CD14-positive monocyte (primary cell): Measurements from ENCODE around the gene AGBL1. TPM values are rescaled to one million over a fixed set of nuclear protein-coding genes. Genes with fewer than 3 reads are reported as not detected.

Source experiments
- DNase-seq, 3 donors: peaks; one replicate each; pipeline ENCODE4 v3.0.0-alpha.2; 2011 to 2022
- H2AFZ ChIP-seq: 2 replicates; pipeline ENCODE4 v1.6.0; 2012; ENCODE audit warnings: mild to moderate bottlenecking, low read depth, low read length, inconsistent platforms; ENCODE audit not compliant: insufficient read depth, poor library complexity, severe bottlenecking
- H3K27ac ChIP-seq, 2 donors: 1 replicate in 1 of 2; 2 replicates in 1 of 2; pipeline ENCODE4 v1.5.1; 2012 to 2013; ENCODE audit warnings: low read length in 2 of 2, control low read depth in 1 of 2, inconsistent platforms in 1 of 2, low read depth in 1 of 2, mild to moderate bottlenecking in 1 of 2
- H3K27me3 ChIP-seq, 2 donors: one replicate each; pipeline versions ENCODE4 v1.6.0 to v1.6.1; 2011 to 2013; ENCODE audit warnings: low read length in 2 of 2; ENCODE audit not compliant: control insufficient read depth in 2 of 2, insufficient read depth in 2 of 2
- H3K36me3 ChIP-seq, 2 donors: replicated peaks in 1 of 2; 1 replicate in 1 of 2; 2 replicates in 1 of 2; pipeline versions ENCODE4 v1.5.1 to v1.6.1; 2012 to 2013; ENCODE audit warnings: low read length in 2 of 2, control low read depth in 1 of 2, inconsistent platforms in 1 of 2, mild to moderate bottlenecking in 1 of 2; ENCODE audit not compliant: insufficient read depth in 2 of 2, control insufficient read depth in 1 of 2
- H3K4me1 ChIP-seq, 2 donors: 1 replicate in 1 of 2; 2 replicates in 1 of 2; pipeline versions ENCODE4 v1.5.1 to v1.6.1; 2012 to 2013; ENCODE audit warnings: low read length in 2 of 2, control low read depth in 1 of 2, inconsistent platforms in 1 of 2, mild to moderate bottlenecking in 1 of 2, moderate library complexity in 1 of 2; ENCODE audit not compliant: insufficient read depth in 2 of 2, control insufficient read depth in 1 of 2
- H3K4me2 ChIP-seq: replicated peaks from 2 replicates; pipeline ENCODE3; 2012; ENCODE audit warnings: low read length, moderate library complexity, mild to moderate bottlenecking; ENCODE audit not compliant: poor library complexity, severe bottlenecking; ENCODE audit errors: extremely low read depth
- H3K4me3 ChIP-seq, 3 experiments: fragments of 200-600 bp in 1 of 3; sonication (generic) in 1 of 3; replicated peaks in 1 of 3; 1 replicate in 2 of 3; 2 replicates in 1 of 3; pipeline ENCODE4 v1.5.1; 2011 to 2013; ENCODE audit warnings: low read length in 3 of 3, mild to moderate bottlenecking in 3 of 3, control low read depth in 2 of 3, low read depth in 2 of 3, inconsistent platforms in 1 of 3, moderate library complexity in 1 of 3
- H3K79me2 ChIP-seq: 2 replicates; pipeline ENCODE4 v1.6.0; 2012; ENCODE audit warnings: mild to moderate bottlenecking, control low read depth, inconsistent platforms, low read length, moderate library complexity; ENCODE audit not compliant: insufficient read depth
- H3K9ac ChIP-seq: 2 replicates; pipeline ENCODE4 v1.6.0; 2017; ENCODE audit warnings: low read length, mild to moderate bottlenecking; ENCODE audit not compliant: insufficient read depth, poor library complexity, severe bottlenecking
- H3K9me3 ChIP-seq, 2 donors: replicated peaks in 1 of 2; 1 replicate in 1 of 2; 2 replicates in 1 of 2; pipeline versions ENCODE4 v1.5.1 to v1.6.1; 2012 to 2013; ENCODE audit warnings: low read length in 2 of 2, control low read depth in 1 of 2; ENCODE audit not compliant: control insufficient read depth in 1 of 2, insufficient read depth in 1 of 2
- H4K20me1 ChIP-seq: 2 replicates; pipeline ENCODE4 v1.6.0; 2012; ENCODE audit warnings: mild to moderate bottlenecking, low read length, control low read depth, moderate library complexity; ENCODE audit not compliant: insufficient read depth
- H3K27ac Mint-ChIP-seq, 7 donors: one replicate each; pipeline ENCODE4 v1.8.0; 2020; ENCODE audit warnings: mild to moderate bottlenecking in 7 of 7, mixed read lengths in 7 of 7, moderate library complexity in 6 of 7, inconsistent platforms in 2 of 7
- H3K27me3 Mint-ChIP-seq, 3 donors: one replicate each; pipeline ENCODE4 v1.8.0; 2021 to 2022; ENCODE audit warnings: low read depth in 3 of 3, mild to moderate bottlenecking in 3 of 3, mixed read lengths in 3 of 3, moderate library complexity in 3 of 3, inconsistent platforms in 1 of 3
- H3K36me3 Mint-ChIP-seq, 2 donors: one replicate each; pipeline ENCODE4 v1.8.0; 2020; ENCODE audit warnings: mixed read lengths in 2 of 2, inconsistent platforms in 1 of 2, mild to moderate bottlenecking in 1 of 2
- H3K4me1 Mint-ChIP-seq: one replicate; pipeline ENCODE4 v1.8.0; 2020; ENCODE audit warnings: mild to moderate bottlenecking, mixed read lengths
- H3K4me3 Mint-ChIP-seq, 2 donors: one replicate each; pipeline ENCODE4 v1.8.0; 2020; ENCODE audit warnings: mild to moderate bottlenecking in 2 of 2, mixed read lengths in 2 of 2, moderate library complexity in 1 of 2
- H3K9me3 Mint-ChIP-seq, 7 donors: one replicate each; pipeline ENCODE4 v1.8.0; 2020 to 2022; ENCODE audit warnings: mixed read lengths in 7 of 7, mild to moderate bottlenecking in 6 of 7, moderate library complexity in 6 of 7, inconsistent platforms in 2 of 7
- WGBS: methylation state at CpG from one replicate; pipeline ENCODE4 v1.1.5; 2013; ENCODE audit warnings: missing lambda C conversion rate; ENCODE audit not compliant: insufficient coverage; 5-methylcytosine and 5-hydroxymethylcytosine counted together
- intact Hi-C, 2 donors: fragments of 100-400 bp; cut with micrococcal nuclease; formaldehyde crosslinking; loops; one replicate each; pipeline versions ENCODE4 v1.15.0 to v1.15.1; 2023
- polyA plus RNA-seq, 3 donors: library from polyadenylated mRNA; depleted of rRNA in 1 of 3; unstranded in 2 of 3; stranded (reverse) in 1 of 3; fragments of 300-500 nt in 2 of 3; fragments of >200 nt in 1 of 3; fragmentation: Illumina TruSeq in 2 of 3; gene quantifications; 1 replicate in 2 of 3; 2 replicates in 1 of 3; pipeline ENCODE4 v1.2.3, GENCODE V29; 2012 to 2021
- TF ChIP-seq, protein P1 (sequence below): fragments of 200-600 bp; IDR thresholded peaks from one replicate; pipeline ENCODE4 v1.8.0; 2022; ENCODE audit warnings: antibody characterized with exemption, mild to moderate bottlenecking

AGBL1 gene
- polyA plus RNA-seq, 3 donors, result not detected

DNA sequence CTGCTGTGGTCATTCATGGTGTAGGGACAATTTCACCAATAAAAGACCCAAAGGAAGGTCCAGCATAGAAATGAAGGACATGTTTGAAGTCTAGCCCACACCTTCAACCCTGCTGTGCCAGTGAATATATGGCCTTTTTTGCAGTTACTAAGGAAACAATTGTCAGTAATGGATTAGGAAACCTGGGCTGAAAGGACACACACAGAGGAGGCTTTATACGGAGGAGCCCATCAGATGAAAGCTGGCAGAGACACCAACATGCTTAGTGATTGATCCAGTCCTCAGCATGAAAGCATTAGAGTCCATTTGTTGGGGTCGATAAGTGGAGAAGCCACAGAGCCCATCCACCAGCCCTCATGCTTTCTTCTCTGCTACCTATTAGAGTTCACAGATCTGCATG, 584.3 kb downstream of the AGBL1 start:
- Mint-ChIP-seq H3K27ac (peak overlapping the region in 1 of 7 donors; percentile 0), H3K9me3 (peaks cover 0 to 2% (median 0%) of the 10 kb centered on the region in 7 donors), H3K27me3 (peaks cover 0 to 2% (median 0%) of the 10 kb centered on the region in 3 donors), H3K36me3 (no peaks in the 10 kb centered on the region), H3K4me1 (no peaks in the 10 kb centered on the region), H3K4me3 (no peak overlapping the region)
- intact Hi-C loops, result no loop called here
- WGBS, result 33% methylated on average over 1 of the region's 2 CpGs
- Histone ChIP-seq H2AFZ (no peak overlapping the region), H3K27me3 (no peaks in the 10 kb centered on the region), H3K4me1 (no peaks in the 10 kb centered on the region), H3K9ac (no peak overlapping the region), H3K9me3 (no peaks in the 10 kb centered on the region), H3K27ac (no peak overlapping the region), H4K20me1 (no peaks in the 10 kb centered on the region), H3K36me3 (no peaks in the 10 kb centered on the region), H3K4me3 (no peak overlapping the region), H3K4me2 (no peak overlapping the region), H3K79me2 (no peaks in the 10 kb centered on the region)
- no peak for DNase-seq
- TF ChIP-seq, protein P1, sequence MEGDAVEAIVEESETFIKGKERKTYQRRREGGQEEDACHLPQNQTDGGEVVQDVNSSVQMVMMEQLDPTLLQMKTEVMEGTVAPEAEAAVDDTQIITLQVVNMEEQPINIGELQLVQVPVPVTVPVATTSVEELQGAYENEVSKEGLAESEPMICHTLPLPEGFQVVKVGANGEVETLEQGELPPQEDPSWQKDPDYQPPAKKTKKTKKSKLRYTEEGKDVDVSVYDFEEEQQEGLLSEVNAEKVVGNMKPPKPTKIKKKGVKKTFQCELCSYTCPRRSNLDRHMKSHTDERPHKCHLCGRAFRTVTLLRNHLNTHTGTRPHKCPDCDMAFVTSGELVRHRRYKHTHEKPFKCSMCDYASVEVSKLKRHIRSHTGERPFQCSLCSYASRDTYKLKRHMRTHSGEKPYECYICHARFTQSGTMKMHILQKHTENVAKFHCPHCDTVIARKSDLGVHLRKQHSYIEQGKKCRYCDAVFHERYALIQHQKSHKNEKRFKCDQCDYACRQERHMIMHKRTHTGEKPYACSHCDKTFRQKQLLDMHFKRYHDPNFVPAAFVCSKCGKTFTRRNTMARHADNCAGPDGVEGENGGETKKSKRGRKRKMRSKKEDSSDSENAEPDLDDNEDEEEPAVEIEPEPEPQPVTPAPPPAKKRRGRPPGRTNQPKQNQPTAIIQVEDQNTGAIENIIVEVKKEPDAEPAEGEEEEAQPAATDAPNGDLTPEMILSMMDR, result no peak

DNA sequence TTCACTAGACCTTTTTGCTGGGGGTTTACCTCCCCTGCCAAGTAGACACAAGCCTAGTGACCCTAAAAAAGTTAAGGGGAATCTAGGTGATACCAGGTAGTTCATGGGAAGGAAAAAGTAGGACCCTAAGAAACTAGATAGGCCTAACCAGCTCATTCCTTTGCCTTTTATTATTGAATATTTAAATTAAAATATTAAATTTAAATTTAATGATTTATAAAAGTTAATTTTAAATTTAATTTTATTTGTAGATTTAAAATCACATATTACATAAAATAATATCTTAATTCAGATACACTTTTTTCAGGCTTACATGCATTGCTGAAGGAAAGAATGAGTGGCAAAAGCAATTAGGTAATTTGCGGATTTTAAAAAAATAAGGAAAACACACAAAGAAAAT, 584.9 kb downstream of the AGBL1 start:
- no peak for DNase-seq
- no peaks in the 10 kb centered on the region for H3K36me3 Mint-ChIP-seq
- Histone ChIP-seq H4K20me1 (no peaks in the 10 kb centered on the region), H3K4me3 (no peak overlapping the region), H2AFZ (no peak overlapping the region), H3K9me3 (no peaks in the 10 kb centered on the region), H3K79me2 (no peaks in the 10 kb centered on the region), H3K27me3 (no peaks in the 10 kb centered on the region), H3K36me3 (no peaks in the 10 kb centered on the region), H3K27ac (no peak overlapping the region), H3K9ac (no peak overlapping the region), H3K4me2 (no peak overlapping the region), H3K4me1 (no peaks in the 10 kb centered on the region)
- H3K4me1 Mint-ChIP-seq, result no peaks in the 10 kb centered on the region
- no peak overlapping the region for H3K27ac Mint-ChIP-seq
- H3K9me3 Mint-ChIP-seq, result peaks cover 0 to 2% (median 0%) of the 10 kb centered on the region in 7 donors
- TF ChIP-seq, protein P1, result no peak
- intact Hi-C loops, result no loop called here
- peaks cover 0 to 2% (median 0%) of the 10 kb centered on the region in 3 donors for H3K27me3 Mint-ChIP-seq
- WGBS, result no CpG with 5 or more reads among the region's 1 CpG
- H3K4me3 Mint-ChIP-seq, result no peak overlapping the region
